Parathyroid adenoma (tissue), 2 donors: ENCODE measurements around the gene SF3B3.

Experiments
- H2AFZ ChIP-seq: fragments of 300-600 bp; sonication (generic); one replicate; pipeline ENCODE4 v1.7.0; 2017; ENCODE audit warnings: antibody characterized with exemption, mild to moderate bottlenecking
- H3K27ac ChIP-seq: fragments of 300-600 bp; sonication (generic); one replicate; pipeline ENCODE4 v1.7.0; 2017
- H3K27me3 ChIP-seq: fragments of 300-600 bp; sonication (generic); one replicate; pipeline ENCODE4 v1.7.0; 2017; ENCODE audit warnings: low read length; ENCODE audit not compliant: control insufficient read depth, insufficient read depth
- H3K36me3 ChIP-seq: fragments of 300-600 bp; sonication (generic); one replicate; pipeline ENCODE4 v1.7.0; 2017; ENCODE audit warnings: low read length; ENCODE audit not compliant: control insufficient read depth, insufficient read depth
- H3K4me1 ChIP-seq: fragments of 300-600 bp; sonication (generic); one replicate; pipeline ENCODE4 v1.7.0; 2017; ENCODE audit warnings: control low read depth
- H3K4me2 ChIP-seq: fragments of 300-600 bp; sonication (generic); one replicate; pipeline ENCODE4 v1.7.0; 2017; ENCODE audit warnings: low read length
- H3K4me3 ChIP-seq: fragments of 300-600 bp; sonication (generic); one replicate; pipeline ENCODE4 v1.7.0; 2017; ENCODE audit warnings: low read depth, low read length
- H3K79me2 ChIP-seq: fragments of 300-600 bp; sonication (generic); one replicate; pipeline ENCODE4 v1.7.0; 2017; ENCODE audit warnings: control low read depth
- H3K9ac ChIP-seq: fragments of 300-600 bp; sonication (generic); one replicate; pipeline ENCODE4 v1.7.0; 2017; ENCODE audit warnings: mild to moderate bottlenecking
- H3K9me3 ChIP-seq: fragments of 300-600 bp; sonication (generic); one replicate; pipeline ENCODE4 v1.7.0; 2017; ENCODE audit warnings: low read length; ENCODE audit not compliant: control insufficient read depth
- TF ChIP-seq, protein P1 (sequence below): fragments of 300-600 bp; sonication (generic); IDR thresholded peaks from one replicate; pipeline ENCODE4 v1.7.0; 2017; ENCODE audit warnings: antibody characterized with exemption, mild to moderate bottlenecking
- donor health status: primary hyperparathyroidism.

Gene SF3B3

DNA sequence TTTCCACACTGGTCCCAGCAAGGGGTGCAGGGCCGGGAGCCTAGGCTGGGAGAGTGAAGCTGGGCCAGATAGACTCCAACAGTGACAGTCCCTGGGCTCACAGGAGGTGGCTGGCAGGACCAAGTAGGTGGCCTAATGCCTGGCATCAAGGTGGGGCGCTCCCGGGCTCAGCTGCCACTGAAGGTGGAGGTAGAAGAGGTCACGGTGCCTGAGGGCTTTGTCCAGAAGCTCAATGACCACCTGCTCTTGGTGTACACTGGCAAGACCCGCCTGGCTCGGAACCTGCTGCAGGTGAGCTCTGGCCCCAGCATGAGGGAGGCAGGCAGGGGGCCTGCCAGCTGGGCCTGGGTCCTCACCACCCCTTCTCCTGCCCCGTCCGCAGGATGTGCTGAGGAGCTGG is 45.4 kb upstream of the SF3B3 start:
- H3K79me2 ChIP-seq = no peaks in the 10 kb centered on the region
- no peak overlapping the region for H3K4me3 ChIP-seq
- no peaks in the 10 kb centered on the region for H3K4me1 ChIP-seq
- H3K9me3 ChIP-seq = no peaks in the 10 kb centered on the region
- no peak overlapping the region for H3K27ac ChIP-seq
- no peak overlapping the region for H2AFZ ChIP-seq
- TF ChIP-seq, protein P1, sequence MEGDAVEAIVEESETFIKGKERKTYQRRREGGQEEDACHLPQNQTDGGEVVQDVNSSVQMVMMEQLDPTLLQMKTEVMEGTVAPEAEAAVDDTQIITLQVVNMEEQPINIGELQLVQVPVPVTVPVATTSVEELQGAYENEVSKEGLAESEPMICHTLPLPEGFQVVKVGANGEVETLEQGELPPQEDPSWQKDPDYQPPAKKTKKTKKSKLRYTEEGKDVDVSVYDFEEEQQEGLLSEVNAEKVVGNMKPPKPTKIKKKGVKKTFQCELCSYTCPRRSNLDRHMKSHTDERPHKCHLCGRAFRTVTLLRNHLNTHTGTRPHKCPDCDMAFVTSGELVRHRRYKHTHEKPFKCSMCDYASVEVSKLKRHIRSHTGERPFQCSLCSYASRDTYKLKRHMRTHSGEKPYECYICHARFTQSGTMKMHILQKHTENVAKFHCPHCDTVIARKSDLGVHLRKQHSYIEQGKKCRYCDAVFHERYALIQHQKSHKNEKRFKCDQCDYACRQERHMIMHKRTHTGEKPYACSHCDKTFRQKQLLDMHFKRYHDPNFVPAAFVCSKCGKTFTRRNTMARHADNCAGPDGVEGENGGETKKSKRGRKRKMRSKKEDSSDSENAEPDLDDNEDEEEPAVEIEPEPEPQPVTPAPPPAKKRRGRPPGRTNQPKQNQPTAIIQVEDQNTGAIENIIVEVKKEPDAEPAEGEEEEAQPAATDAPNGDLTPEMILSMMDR = no peak
- H3K9ac ChIP-seq = no peak overlapping the region
- H3K36me3 ChIP-seq = no peaks in the 10 kb centered on the region
- H3K27me3 ChIP-seq = no peaks in the 10 kb centered on the region
- no peak overlapping the region for H3K4me2 ChIP-seq

DNA sequence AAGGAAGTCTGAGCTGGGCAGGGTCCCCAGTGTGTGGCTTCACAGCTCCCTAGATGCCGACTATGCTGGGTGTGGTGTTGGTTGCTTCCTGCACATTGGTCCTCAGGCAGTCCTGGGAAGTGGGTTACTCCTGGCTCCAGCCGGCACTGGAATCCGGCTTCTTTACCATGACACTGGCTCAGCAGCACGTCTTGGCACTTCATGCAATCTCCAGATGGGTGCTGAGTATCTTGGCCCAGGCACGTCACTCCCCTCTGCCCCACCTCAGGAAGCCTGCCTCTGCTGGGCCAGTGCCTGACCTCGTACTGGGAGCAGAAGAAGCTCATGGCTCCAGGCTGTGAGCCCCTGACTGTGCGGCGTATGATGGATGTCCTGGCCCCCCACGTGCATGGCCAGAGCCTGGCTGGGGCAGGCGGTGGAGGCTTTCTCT is 44.7 kb upstream of the SF3B3 start:
- no peaks in the 10 kb centered on the region for H3K36me3 ChIP-seq
- no peaks in the 10 kb centered on the region for H3K79me2 ChIP-seq
- TF ChIP-seq, protein P1 = no peak
- no peak overlapping the region for H3K4me2 ChIP-seq
- no peak overlapping the region for H3K9ac ChIP-seq
- no peak overlapping the region for H2AFZ ChIP-seq
- no peaks in the 10 kb centered on the region for H3K4me1 ChIP-seq
- no peaks in the 10 kb centered on the region for H3K9me3 ChIP-seq
- no peak overlapping the region for H3K27ac ChIP-seq
- H3K4me3 ChIP-seq = no peak overlapping the region
- H3K27me3 ChIP-seq = no peaks in the 10 kb centered on the region

DNA sequence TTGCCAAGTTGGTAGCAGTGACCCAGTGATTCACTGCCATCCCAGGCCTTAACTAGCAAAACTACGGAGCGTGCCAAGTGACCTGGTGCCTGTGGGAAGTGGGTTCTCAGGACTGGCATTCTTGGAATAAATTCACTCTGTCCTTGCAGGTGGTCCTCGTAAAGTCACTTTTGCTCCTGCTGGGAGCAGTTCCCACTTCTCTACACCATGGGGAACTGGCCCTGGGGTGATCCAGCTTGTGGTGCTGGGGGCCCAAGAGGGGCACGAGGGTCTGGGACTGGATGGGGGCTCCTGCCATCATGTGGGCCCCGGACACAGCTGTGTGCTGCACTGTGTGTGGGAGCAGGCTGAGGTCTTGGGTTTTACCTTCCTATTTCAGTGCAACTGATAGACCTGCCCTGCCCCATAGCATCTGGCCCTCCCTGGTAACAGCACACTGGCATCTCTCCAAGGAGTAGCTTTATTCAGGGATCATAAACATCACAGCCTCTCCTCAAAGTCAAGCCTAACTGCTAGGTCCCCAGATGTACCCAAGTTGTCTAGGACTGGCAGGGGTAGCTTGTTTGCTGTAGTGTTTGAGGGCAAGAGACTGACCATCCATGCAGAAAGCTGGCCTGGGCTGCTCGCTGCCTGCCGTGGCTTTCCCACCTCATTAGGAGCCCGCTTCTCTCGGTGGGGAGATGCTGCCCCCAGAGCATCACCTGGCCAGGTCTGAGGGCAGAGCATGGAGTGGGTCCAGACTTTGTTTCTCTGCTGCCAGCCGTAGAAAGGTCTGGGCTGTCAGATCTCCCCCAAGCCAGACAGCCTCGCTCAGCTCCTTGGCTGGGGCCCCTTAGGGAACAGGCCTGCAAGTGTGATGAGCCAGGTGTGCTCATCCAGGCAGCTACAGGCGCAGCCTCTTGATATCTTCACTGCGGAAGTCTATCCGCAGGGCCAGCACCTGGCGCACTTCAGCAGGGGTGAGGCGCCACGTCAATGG is 43.2 kb upstream of the SF3B3 start:
- H3K4me3 ChIP-seq = no peak overlapping the region
- H3K9ac ChIP-seq = no peak overlapping the region
- TF ChIP-seq, protein P1 = no peak
- no peak overlapping the region for H2AFZ ChIP-seq
- no peaks in the 10 kb centered on the region for H3K9me3 ChIP-seq
- no peak overlapping the region for H3K27ac ChIP-seq
- no peaks in the 10 kb centered on the region for H3K4me1 ChIP-seq
- H3K79me2 ChIP-seq = no peaks in the 10 kb centered on the region
- no peaks in the 10 kb centered on the region for H3K27me3 ChIP-seq
- H3K4me2 ChIP-seq = no peak overlapping the region
- H3K36me3 ChIP-seq = no peaks in the 10 kb centered on the region

DNA sequence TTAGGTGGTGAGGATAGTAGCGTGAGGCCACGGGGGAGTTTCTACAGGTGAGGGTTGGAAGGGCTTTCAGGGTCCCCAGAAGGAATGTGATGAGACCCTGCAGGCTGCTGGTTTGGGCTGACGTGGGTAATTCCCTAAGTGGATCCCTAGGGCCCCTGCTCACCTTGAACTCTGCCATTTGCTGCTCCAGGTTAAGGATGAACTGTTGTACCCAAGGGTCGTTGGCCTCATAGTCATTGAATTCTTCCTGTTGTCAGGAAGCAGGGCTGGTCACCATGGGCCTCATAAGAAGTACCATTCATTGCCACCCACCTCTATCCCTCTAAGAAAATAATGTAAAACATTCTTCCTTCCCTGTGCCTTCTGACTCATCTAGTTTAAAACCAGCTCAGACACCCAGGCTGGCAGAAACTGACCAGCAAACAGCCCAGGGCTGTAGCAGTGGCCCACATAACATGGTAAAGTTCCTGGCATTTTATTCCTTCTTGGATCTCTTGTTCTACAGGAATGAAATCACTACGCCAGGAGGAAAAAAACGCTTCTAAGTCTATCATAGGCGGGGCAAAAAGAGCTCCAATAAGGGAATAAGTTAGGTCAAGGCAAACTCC is 41.6 kb upstream of the SF3B3 start:
- H3K4me2 ChIP-seq = no peak overlapping the region
- no peak overlapping the region for H3K9ac ChIP-seq
- TF ChIP-seq, protein P1 = no peak
- H3K4me3 ChIP-seq = no peak overlapping the region
- no peak overlapping the region for H2AFZ ChIP-seq
- no peak overlapping the region for H3K27ac ChIP-seq
- H3K27me3 ChIP-seq = no peaks in the 10 kb centered on the region
- no peaks in the 10 kb centered on the region for H3K36me3 ChIP-seq
- H3K9me3 ChIP-seq = no peaks in the 10 kb centered on the region
- no peaks in the 10 kb centered on the region for H3K4me1 ChIP-seq
- H3K79me2 ChIP-seq = no peaks in the 10 kb centered on the region
